RPMI7951 (cell line): Measurements from ENCODE around the gene SPAG4. TPM values are rescaled to one million over a fixed set of nuclear protein-coding genes. Genes with fewer than 3 reads are reported as not detected.

Source experiments
- DNase-seq: peaks from one replicate; pipeline ENCODE4 v3.0.0-alpha.2; 2012; ENCODE audit warnings: low read depth
- total RNA-seq: library from RNA; depleted of rRNA; stranded (reverse); fragments of >200 nt; shearing (Covaris generic); gene quantifications from 2 replicates; pipeline ENCODE4 v1.2.3, GENCODE V29; 2014; rRNA removed

The SPAG4 gene
- 24.9 and 38.5 TPM in 2 replicates for total RNA-seq

DNA sequence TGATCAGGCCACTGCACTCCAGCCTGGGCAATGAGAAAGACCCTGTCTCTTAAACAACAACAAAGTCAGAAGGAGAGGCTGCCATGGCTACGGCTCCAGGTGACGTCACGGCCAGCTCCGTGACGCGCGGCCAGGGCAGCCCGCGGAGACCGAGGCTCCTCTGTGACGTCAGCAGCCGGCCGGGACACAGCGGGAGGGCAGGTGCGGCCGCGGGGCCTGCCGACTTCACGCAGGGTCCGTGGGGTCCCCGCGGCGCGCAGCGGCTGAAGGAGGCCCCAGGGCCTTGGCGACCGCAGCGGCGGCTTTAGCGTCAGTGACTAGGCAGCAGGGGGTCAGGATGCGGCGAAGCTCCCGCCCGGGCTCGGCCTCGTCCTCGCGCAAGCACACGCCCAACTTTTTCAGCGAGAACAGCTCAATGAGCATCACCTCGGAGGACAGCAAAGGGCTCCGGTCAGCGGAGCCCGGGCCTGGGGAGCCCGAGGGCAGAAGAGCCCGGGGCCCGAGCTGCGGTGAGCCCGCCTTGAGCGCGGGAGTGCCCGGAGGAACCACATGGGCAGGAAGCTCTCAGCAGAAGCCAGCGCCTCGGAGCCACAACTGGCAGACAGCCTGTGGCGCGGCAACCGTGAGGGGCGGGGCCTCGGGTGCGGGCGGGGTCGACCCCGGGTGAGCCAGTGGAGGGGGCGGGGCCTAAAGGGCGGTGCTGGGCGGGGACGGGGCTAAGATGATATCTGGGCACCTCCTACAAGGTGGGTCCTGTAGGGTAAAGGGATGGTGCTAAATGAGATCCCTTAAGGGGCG, at the start of gene SPAG4:
Gene SPAG4, plus strand, starts transcription at position 163 of the 798 bp plus-strand sequence. Its CDS starts 175 bp downstream, at position 338.
- DNase-seq = no peak

GRCh38 chr20:35568645-35569044, 47.0 kb upstream of the SPAG4 start:
- peak; percentile 20 for DNase-seq

GRCh38 chr20:35571555-35571954, 44.1 kb upstream of the SPAG4 start:
- no peak for DNase-seq

- no peak for DNase-seq
These were observed 42.8 kb upstream of the SPAG4 start for GRCh38 chr20:35572838-35573237.

- DNase-seq = no peak
These were observed 39.7 kb upstream of the SPAG4 start for GRCh38 chr20:35575958-35576357.

- no peak for DNase-seq
These were observed 38.8 kb upstream of the SPAG4 start for GRCh38 chr20:35576816-35577215.

- DNase-seq = no peak
These were observed 37.2 kb upstream of the SPAG4 start for GRCh38 chr20:35578469-35578868.

DNA sequence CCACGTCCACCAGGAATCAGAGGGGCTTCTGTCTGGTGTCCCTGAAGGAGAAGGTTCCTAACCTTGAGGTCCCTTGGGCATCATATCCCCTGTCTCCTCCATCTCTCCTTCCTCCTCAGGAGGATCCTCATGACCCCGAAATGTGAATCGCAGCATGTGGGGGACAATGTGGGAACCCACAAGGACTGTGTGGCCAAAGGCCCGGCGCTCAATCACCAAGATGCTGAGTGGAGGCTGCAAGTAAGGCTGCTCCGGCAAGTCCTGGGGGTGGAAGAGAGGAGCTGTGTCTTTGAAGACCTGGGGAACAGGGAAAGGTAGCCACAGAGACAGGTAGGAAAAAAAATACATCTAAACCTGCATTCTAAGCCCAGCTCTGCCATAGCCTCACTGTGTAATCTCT, 36.4 kb upstream of the SPAG4 start:
- DNase-seq = no peak

- DNase-seq = no peak
These were observed 33.5 kb upstream of the SPAG4 start for GRCh38 chr20:35582131-35582530.

- no peak for DNase-seq
These were observed 32.8 kb upstream of the SPAG4 start for GRCh38 chr20:35582741-35583404.

GRCh38 chr20:35583636-35584560, 31.7 kb upstream of the SPAG4 start:
- DNase-seq = no peak

DNA sequence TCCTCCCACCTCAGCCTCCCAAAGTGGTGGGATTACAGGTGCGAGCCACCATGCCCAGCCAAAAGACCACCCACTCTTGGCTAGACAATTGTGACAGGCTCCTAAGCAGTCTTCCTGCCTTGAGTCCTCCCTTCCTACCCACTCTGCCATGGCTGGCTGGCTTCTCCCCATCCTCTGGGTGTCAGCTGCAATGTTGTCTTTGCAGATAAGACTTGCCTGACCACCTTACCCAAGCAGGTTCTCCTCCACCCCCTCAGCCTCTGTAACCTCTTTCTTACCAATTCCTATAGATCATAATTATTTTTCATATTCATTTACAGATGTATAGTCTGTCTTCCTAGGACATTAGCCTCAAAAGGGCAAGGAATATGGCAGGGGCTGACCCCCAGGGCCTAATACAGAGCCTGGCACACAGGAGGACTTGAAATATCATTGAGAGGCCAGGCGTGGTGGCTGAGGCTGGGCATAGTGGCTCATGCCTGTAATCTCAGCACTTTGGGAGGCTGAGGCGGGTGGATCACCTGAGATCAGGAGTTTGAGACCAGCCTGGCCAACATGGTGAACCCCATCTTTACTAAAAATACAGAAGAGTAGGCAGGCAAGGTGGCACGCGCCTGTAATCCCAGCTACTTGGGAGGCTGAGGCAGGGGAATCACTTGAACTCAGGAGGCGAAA, 28.7 kb upstream of the SPAG4 start:
- no peak for DNase-seq

GRCh38 chr20:35587436-35587835, 28.2 kb upstream of the SPAG4 start:
- DNase-seq = no peak

DNA sequence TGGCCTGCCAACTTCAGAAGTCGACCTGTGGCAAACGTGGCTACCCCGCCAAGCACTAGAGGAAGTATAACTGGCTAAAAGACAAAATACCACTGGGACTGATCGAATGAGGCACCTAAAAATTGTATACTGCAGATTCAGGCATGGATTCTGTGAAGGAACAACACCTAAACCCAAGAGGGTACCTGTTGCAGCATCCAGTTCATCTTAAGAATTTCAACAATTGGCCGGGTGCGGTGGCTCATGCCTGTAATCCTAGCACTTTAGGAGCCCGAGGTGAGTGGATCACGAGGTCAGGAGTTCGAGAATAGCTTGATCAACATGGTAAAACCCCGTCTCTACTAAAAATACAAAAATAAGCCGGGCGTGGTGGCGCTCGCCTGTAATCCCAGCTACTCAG, 27.2 kb upstream of the SPAG4 start:
- no peak for DNase-seq

DNA sequence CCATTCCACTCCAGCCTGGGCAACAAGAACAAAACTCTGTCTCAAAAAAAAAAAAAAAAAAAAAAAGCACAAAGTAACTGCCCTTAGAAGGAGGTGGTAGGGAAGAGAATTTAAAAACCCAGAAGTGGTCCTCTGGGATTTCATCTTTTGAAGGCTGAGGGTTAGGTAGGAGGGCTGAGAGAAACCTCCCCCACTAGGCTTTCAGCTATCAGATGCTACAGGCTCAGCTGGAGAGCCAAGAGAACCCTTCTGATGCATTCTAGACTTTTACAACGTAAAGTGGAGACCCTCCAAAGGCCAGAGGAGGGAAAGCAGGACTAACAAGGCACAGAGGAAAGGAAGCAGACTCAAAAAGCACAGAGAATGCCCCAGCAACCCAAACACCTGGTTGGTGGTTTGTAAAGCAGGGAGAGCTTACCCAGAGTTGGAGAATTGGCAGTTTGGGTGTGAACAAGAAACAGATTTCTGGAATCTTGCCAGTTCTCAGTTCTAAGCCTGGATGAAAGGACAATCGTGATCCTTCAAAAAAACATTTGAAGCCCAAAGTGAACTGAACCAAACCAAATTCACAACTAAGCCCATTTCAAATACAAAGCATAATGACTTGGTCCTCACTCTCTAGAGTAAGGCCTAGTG, 23.2 kb upstream of the SPAG4 start:
- DNase-seq = no peak

DNA sequence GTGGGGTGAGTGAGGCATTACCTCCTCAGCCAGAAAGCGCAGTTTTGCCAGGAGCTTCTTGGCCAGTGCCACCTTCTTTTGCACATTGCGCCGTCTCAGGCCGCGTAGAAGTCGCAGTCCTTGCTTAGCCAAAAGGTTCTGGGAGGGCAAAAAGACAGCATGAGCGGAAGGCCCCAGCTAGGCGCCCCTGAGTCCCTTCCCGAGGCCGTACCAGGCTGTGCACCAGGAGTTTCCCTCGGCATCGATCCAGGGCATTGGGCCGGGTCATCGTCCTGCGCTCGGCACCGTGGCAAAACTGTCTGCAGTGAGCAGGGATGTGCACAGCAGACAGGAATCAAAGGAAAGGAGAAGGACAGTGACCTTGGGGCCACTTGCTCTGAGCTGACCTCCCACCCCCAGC, 20.2 kb upstream of the SPAG4 start:
- no peak for DNase-seq

- no peak for DNase-seq
These were observed 19.7 kb upstream of the SPAG4 start for GRCh38 chr20:35595901-35596300.

DNA sequence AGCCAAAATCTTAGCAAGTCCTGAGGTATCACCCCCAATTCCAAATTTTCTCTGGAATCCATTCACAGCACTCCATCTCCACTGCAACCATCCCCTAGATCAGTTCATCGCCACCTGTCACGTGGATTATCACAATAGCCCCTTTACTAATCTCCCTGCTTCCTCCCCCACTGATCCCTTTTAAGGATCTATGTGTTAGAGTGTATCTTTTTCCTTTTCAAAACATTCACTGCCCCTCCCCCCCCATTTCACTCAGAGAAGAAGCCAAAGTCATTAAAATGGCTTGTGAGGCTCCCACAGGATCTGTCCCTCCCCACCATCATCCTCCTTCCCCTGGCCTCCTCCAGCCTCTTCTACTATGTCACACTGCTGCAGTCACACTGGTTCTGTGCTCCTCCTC, 18.4 kb upstream of the SPAG4 start:
- DNase-seq = no peak

DNA sequence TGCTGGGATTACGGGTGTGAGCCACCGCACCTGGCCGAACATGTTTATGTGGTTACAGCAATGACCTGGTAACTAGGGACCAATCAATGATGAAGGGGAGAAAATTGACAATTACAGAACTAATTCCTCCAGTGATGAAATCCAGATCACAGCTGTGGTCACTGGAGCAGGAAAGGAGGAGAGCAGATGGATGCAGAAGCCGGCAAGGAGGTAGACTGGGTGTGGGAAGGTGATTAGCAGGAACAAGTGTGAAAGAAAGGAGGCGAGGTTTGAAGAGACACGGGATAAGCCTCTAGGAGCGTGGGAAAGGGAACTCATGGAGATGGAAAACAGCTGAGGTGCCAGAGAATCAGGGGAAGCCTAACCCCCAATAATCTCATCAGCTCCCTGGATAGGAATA, 17.2 kb upstream of the SPAG4 start:
- DNase-seq = no peak

DNA sequence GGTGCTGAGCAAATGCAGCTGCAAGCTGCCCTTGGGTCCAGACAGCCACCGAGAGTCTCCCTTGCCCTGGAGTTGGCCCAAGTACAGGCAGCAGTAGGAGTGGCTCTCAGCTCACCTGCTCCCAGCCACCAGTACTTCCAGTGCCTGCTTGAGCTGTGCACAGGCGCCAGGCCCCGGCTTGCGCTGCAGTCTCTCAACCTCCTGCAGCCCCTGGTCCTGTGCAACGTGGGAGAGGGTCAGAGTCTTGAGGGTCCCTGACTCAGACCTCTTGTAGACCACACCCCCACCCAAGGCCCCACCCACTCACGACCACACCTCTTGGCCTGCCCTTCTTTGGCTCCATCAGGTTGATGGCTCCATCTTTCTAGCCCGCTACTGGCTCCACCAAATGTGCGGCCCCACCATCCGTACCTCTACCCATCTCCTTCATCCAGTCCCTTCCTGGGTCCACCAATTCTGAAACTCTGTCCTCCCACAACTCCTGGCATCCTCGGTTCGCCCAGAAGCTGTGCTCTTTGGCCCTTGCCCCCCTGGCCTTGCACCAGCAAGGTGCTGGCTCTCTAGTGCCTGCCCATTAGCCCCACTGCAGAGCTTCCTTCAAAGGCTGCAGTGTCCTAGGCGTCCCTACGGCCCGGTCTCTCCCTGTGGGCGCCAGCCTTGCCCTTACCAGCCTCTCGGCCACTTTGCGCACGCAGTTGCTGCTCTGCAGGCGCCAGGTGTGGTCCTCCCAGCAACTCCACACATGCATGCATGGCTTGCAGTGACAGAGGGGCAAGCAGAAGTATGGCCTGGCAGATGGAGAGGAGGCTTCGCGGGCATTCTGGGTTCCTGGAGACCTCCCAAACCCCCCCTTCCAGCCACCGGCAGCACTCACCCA, 16.5 kb upstream of the SPAG4 start:
- no peak for DNase-seq
